Neural cell (in vitro differentiated cells): Measurements from ENCODE around the gene GAGE13.

Experiments used
- EP300 ChIP-seq: fragments of 450-650 bp; conservative IDR thresholded peaks from 2 replicates; pipeline ENCODE4 v1.6.1; 2014; ENCODE audit warnings: antibody characterized with exemption, mild to moderate bottlenecking, moderate library complexity; ENCODE audit not compliant: poor library complexity, severe bottlenecking
- EZH2 ChIP-seq: fragments of 200-600, 300-800 bp; shearing (Covaris generic), sonication (generic); IDR thresholded peaks from 2 replicates; pipeline ENCODE4 v1.6.1; 2014; ENCODE audit warnings: antibody characterized with exemption, low read length, borderline replicate concordance, mild to moderate bottlenecking; ENCODE audit not compliant: insufficient read depth, poor library complexity, severe bottlenecking
- MXI1 ChIP-seq: fragments of 450-650 bp; conservative IDR thresholded peaks from 2 replicates; pipeline ENCODE4 v1.6.1; 2014; ENCODE audit warnings: antibody characterized with exemption, mild to moderate bottlenecking; ENCODE audit not compliant: poor library complexity, severe bottlenecking
- POLR2AphosphoS5 ChIP-seq: IDR thresholded peaks from 2 replicates; pipeline ENCODE4 v1.6.1; 2012
- RAD21 ChIP-seq: fragments of 450-650 bp; conservative IDR thresholded peaks from 2 replicates; pipeline ENCODE4 v1.6.1; 2014; ENCODE audit warnings: antibody characterized with exemption, mild to moderate bottlenecking, moderate library complexity
- SMC3 ChIP-seq: fragments of 450-650 bp; conservative IDR thresholded peaks from 2 replicates; pipeline ENCODE4 v1.6.1; 2014; ENCODE audit warnings: antibody characterized with exemption, mild to moderate bottlenecking, moderate library complexity; ENCODE audit not compliant: poor library complexity
- TAF1 ChIP-seq: IDR thresholded peaks from 2 replicates; pipeline ENCODE4 v1.6.1; 2012; ENCODE audit warnings: low read depth
- TF ChIP-seq, protein P1 (sequence below): fragments of 450-650 bp; IDR thresholded peaks from 2 replicates; pipeline ENCODE4 v1.5.1; 2014; ENCODE audit warnings: antibody characterized with exemption, mild to moderate bottlenecking, moderate library complexity; ENCODE audit not compliant: poor library complexity, severe bottlenecking

DNA sequence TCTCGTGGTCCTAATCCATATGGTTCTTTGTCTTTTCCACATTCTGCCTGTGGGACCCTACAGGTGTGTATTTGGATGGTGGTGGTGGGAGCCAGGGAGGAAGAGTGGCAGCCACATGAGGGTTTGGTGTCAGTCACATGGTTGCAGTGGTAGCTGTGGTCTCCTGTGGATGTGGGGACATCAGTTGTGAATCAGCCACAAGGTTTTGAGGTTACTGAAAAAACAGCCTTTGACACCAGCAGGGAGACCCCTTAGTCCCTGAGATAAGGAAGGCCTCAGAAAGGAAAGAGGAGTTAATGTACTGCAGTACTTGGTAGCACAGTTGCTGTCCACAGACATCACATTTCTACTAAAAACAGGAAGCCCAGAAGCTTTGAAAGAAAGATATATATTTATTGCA is 43.7 kb upstream of the GAGE13 start:
- TF ChIP-seq, protein P1, sequence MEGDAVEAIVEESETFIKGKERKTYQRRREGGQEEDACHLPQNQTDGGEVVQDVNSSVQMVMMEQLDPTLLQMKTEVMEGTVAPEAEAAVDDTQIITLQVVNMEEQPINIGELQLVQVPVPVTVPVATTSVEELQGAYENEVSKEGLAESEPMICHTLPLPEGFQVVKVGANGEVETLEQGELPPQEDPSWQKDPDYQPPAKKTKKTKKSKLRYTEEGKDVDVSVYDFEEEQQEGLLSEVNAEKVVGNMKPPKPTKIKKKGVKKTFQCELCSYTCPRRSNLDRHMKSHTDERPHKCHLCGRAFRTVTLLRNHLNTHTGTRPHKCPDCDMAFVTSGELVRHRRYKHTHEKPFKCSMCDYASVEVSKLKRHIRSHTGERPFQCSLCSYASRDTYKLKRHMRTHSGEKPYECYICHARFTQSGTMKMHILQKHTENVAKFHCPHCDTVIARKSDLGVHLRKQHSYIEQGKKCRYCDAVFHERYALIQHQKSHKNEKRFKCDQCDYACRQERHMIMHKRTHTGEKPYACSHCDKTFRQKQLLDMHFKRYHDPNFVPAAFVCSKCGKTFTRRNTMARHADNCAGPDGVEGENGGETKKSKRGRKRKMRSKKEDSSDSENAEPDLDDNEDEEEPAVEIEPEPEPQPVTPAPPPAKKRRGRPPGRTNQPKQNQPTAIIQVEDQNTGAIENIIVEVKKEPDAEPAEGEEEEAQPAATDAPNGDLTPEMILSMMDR = no peak
- TF ChIP-seq POLR2AphosphoS5 (no peak), EZH2 (no peak), MXI1 (no peak), RAD21 (no peak), EP300 (no peak), SMC3 (no peak), TAF1 (no peak)
